22Rv1 (cell line): ENCODE results near the gene C3orf38.

Experiments used
- ZFX ChIP-seq: fragments of 450-650 bp; IDR thresholded peaks from 2 replicates; pipeline ENCODE4 v1.6.1; 2017; ENCODE audit warnings: antibody characterized with exemption, borderline replicate concordance
- TF ChIP-seq, protein P1 (sequence below): fragments of 450-650 bp; IDR thresholded peaks from 2 replicates; pipeline ENCODE4 v1.5.1; 2017; ENCODE audit warnings: mild to moderate bottlenecking

DNA sequence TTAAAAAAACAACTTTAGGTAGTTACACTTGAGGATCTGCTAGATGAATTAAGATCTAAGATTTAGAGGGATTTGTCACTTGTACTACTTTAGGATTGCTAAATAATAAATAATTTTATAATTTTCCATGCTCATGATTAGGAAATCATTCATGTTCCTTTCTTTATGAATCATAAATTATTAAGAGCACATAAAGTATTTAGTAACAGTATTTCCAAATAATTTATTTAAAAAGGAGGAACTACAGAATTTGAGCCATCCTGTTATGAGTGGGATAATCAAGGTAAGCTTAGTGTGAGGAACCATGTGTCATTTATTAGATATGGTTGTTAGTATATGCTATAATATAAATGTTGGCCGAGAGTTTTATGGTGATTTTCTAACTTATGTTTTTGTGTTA, 37.5 kb upstream of the C3orf38 start:
- TF ChIP-seq, protein P1, sequence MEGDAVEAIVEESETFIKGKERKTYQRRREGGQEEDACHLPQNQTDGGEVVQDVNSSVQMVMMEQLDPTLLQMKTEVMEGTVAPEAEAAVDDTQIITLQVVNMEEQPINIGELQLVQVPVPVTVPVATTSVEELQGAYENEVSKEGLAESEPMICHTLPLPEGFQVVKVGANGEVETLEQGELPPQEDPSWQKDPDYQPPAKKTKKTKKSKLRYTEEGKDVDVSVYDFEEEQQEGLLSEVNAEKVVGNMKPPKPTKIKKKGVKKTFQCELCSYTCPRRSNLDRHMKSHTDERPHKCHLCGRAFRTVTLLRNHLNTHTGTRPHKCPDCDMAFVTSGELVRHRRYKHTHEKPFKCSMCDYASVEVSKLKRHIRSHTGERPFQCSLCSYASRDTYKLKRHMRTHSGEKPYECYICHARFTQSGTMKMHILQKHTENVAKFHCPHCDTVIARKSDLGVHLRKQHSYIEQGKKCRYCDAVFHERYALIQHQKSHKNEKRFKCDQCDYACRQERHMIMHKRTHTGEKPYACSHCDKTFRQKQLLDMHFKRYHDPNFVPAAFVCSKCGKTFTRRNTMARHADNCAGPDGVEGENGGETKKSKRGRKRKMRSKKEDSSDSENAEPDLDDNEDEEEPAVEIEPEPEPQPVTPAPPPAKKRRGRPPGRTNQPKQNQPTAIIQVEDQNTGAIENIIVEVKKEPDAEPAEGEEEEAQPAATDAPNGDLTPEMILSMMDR: no peak
- TF ChIP-seq ZFX: no peak
